IPS-20b (cell line): ENCODE data around the gene PRMT7.

Experiments
- H3K27ac ChIP-seq: one replicate; pipeline ENCODE4 v1.5.1; 2013; ENCODE audit warnings: low read length
- H3K27me3 ChIP-seq: 2 replicates; pipeline ENCODE4 v1.6.1; 2013; ENCODE audit warnings: mild to moderate bottlenecking, low read length, inconsistent platforms; ENCODE audit not compliant: insufficient read depth
- H3K36me3 ChIP-seq: 2 replicates; pipeline ENCODE4 v1.6.1; 2013; ENCODE audit warnings: low read depth, mild to moderate bottlenecking, inconsistent platforms, low read length, moderate library complexity; ENCODE audit not compliant: insufficient read depth
- H3K4me1 ChIP-seq: 2 replicates; pipeline ENCODE4 v1.6.1; 2013; ENCODE audit warnings: mild to moderate bottlenecking, control low read depth, inconsistent platforms, low read length, moderate library complexity; ENCODE audit not compliant: insufficient read depth
- H3K4me3 ChIP-seq: 2 replicates; pipeline ENCODE4 v1.5.1; 2013; ENCODE audit warnings: mild to moderate bottlenecking, low read length, inconsistent platforms
- H3K9ac ChIP-seq: 2 replicates; pipeline ENCODE4 v1.6.1; 2013; ENCODE audit warnings: low read depth, mild to moderate bottlenecking, inconsistent platforms, low read length, moderate library complexity
- H3K9me3 ChIP-seq: 2 replicates; pipeline ENCODE4 v1.6.1; 2013; ENCODE audit warnings: mild to moderate bottlenecking, low read depth, low read length, inconsistent platforms; ENCODE audit not compliant: insufficient read depth

PRMT7 gene

DNA sequence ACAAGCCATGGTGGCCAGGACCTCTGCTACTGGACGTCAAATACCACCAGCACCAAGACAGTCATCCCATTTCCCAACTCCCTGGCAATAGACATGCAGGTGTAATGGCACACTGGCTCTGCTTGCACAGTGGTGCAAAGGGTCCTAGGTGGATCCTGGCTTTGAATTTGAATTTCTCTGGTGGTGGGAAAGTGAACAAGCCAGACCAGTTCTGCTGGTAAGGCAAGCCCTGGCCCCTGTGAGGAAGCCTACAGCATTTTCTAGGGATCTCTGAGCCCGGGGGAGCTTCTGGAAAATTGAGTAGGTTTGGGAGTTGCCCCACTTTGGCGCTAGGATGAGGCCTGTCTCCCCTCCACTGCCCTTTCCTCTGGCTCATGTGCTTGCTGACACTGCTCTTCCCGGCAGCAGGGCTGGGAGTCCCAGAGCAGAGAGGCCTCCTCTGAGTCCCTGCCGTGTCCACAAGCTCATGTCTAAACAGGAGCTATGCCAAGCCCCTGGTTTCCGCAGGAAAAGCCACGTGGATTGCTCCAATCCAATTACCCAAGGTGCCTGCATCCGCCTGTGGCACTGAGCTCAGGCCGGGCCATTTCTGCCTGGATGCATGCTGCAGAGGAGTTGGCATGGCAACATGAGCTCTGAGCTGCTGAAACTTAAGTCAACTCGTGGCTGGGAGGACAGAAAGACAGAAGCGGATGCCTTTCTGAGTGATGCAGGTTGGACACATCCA, 67.0 kb downstream of the PRMT7 start:
- Histone ChIP-seq H3K27me3 (no peaks in the 10 kb centered on the region), H3K9ac (no peak overlapping the region), H3K4me1 (no peaks in the 10 kb centered on the region), H3K36me3 (no peaks in the 10 kb centered on the region), H3K9me3 (no peaks in the 10 kb centered on the region), H3K27ac (no peak overlapping the region), H3K4me3 (no peak overlapping the region)

DNA sequence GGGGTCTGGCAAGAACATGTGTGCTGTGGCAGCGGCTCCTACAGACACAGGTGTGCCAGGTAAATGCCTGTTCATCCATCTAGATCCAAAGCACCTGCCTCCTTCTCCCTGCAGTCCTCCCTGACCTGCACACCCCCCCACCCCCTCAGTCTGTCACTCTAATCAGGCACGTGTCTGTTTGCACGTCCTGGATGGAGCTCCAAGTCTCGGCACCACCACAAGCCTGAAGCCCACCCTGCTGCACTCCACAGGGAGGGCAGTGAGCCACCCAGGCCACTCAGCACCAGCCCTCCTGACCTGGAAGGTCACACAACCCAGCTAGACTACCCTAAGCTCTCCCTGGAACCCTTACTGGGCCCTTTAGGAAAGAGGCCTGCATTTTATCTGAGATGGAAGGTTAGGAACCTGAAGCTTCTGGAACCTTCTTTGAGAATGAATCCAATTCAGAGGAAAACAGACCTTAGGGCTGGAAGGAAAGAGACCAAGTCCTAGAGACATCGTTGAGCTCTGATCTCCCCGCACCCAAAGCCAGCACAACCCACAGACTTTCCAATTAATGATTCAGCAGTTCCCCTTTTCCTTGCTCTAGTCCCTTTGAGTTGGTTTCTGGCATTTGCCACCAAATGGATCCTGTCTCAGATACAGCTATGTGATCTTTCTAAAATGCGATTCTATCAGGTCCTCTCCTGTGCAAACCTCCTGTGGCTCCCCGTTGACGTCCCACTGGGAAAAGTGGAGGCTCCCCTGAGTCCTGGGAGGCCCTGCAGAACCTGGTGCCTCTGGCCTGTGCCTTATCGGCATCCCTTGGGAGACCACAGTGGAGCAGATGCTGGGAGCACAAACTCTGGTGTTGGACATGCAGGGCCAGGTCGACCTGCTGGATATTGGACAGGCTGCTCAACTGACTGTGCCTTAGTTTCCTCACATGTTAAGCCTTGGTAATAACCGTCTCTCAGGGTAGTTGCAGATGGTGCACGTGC, 67.9 kb downstream of the PRMT7 start:
- no peaks in the 10 kb centered on the region for H3K4me1 ChIP-seq
- H3K9me3 ChIP-seq, result no peaks in the 10 kb centered on the region
- H3K9ac ChIP-seq, result no peak overlapping the region
- H3K27me3 ChIP-seq, result no peaks in the 10 kb centered on the region
- H3K4me3 ChIP-seq, result no peak overlapping the region
- H3K27ac ChIP-seq, result no peak overlapping the region
- H3K36me3 ChIP-seq, result no peaks in the 10 kb centered on the region

DNA sequence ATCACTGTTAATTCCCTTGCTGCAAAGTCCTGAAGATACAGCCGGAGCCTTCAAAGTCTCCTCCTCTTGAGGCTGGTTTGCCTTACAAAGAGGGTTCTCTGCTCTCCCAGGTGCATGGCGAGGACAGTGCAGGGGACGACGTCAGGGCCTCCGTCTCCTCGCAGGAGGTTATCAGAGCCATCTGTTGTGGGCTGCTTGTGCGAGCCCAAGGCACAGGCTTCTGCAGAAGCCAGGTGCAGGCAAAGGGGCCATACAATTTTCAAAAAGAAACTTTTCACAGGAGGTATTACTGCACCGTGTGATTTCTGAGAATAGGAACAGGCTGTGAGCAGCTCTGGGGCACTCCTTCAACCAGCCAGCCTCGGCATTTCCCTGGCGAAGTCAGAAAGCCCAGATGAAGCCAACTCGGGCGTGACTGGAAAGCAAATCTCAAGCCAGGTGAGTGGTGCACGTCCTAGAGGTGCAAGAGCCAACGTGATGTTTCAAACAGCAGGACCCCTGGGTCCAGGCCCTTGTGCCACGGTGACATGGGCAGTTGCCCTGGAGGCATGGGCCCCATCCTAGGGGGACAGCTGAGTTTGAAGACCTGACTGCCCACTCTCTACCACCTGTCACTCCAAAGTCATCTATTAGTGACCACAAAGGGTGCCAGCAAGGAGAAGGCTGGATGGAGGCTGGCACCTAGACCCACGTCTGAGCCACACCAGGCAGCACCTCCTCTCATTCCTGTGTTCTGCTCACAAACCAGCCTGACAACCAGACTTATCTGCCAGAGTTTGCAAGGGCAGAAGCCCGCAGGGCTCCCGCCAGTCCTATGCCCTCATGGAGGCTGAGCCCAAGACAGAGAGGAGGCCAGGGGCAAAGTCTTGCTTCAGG, 68.9 kb downstream of the PRMT7 start:
- no peaks in the 10 kb centered on the region for H3K36me3 ChIP-seq
- no peaks in the 10 kb centered on the region for H3K9me3 ChIP-seq
- no peak overlapping the region for H3K27ac ChIP-seq
- no peak overlapping the region for H3K4me3 ChIP-seq
- H3K27me3 ChIP-seq, result no peaks in the 10 kb centered on the region
- H3K9ac ChIP-seq, result no peak overlapping the region
- H3K4me1 ChIP-seq, result peaks cover 8% of the 10 kb centered on the region; the same call in 1 of the 2 replicates

DNA sequence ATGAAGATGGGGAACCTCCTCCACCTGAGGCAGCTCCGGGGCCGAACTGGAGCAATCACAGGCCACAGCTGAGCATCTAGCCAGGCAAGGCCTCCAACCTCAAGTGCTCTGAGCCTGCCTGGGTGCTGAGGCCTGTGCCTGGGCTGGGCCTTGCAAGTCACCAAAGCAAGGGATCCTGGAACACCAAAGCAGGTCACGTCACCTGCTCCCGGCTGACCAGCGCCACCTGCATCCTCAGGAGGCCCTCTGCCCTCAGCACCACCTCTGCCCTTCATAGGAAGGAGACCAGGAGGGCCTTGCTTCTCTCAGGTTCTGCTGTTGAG, 69.5 kb downstream of the PRMT7 start:
- Histone ChIP-seq H3K36me3 (no peaks in the 10 kb centered on the region), H3K27me3 (no peaks in the 10 kb centered on the region), H3K9me3 (no peaks in the 10 kb centered on the region), H3K27ac (no peak overlapping the region), H3K9ac (no peak overlapping the region), H3K4me1 (peaks cover 10% of the 10 kb centered on the region), H3K4me3 (no peak overlapping the region)

DNA sequence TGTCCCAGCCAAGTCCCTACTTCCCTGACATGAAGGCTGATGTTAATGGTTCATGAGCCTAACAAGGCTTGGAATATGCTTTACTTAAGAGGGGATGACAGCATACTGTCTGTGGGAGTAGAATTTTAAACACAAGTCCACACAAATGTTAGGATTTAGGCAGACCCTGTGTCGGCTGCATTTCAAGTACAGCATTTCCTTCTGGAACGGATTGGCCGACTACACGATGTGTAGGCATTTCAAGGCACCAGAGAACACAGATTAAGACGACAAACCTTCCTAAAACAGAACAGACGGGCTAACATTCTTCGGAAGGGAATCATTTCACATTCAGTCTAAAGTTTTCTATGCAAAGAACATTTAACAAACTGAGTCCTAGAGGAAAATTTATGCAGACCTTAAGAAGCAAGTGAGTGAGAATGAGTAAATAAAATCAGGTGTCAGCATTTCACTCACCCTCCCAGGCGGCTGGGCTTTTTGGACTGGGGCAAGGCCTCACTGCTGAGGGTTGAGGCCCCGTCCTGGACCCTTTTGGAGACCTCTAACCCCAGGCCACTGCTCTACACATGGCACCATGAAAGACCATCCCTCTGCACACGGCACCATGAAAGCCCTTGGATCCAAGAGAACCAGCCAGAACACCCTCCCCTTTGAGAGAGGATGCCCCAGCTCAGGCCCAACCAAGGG, 70.0 kb downstream of the PRMT7 start:
- H3K27me3 ChIP-seq, result no peaks in the 10 kb centered on the region

DNA sequence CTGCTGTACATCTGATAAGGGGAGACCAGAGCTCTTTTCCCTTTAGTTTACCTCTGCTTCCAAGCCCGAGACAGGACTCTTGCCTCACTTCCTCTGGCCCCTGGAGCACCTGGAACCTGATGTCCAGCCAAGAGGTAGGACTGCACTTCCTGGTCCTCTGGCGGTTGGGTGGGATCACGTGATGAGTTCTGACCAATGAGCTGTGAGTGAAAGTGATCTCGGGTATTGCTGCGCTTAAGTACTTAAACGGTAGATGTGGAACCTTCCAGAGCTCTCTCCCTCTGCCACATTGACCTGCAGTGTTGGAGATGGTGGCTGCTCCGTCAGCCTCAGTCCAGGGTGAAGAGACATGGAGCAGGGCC, 70.5 kb downstream of the PRMT7 start:
- H3K4me1 ChIP-seq, result peaks cover 10% of the 10 kb centered on the region
- no peak overlapping the region for H3K4me3 ChIP-seq
- no peaks in the 10 kb centered on the region for H3K27me3 ChIP-seq

More for the DNA sequence above, 70.0 kb downstream of the PRMT7 start:
- Histone ChIP-seq H3K4me3 (no peak overlapping the region), H3K4me1 (peaks cover 10% of the 10 kb centered on the region), H3K9me3 (no peaks in the 10 kb centered on the region), H3K27ac (no peak overlapping the region), H3K36me3 (no peaks in the 10 kb centered on the region), H3K9ac (no peak overlapping the region)

DNA sequence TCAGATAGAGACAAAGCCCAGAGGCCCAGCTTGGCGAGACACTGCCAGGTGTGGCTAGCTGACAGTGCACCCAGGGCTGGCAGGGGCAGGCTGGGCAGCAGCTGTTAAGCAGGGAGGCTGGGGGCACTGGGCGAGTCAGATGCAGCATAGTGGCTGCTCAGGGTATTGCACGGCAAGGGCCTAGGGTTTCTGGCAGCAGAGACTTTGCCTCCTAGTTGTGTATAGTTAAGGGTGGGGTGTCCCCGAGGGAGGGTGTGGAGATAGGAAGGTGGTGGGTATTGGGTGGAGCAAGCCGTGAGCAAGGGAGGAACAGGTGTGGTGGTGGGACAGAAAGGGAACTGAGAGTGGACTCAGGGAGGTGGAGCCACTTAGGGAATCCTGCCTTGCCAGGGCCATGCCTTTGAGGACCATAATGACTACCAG, 71.5 kb downstream of the PRMT7 start:
- Histone ChIP-seq H3K4me1 (peaks cover 10% of the 10 kb centered on the region), H3K9ac (no peak overlapping the region), H3K27me3 (no peaks in the 10 kb centered on the region), H3K36me3 (no peaks in the 10 kb centered on the region), H3K9me3 (no peaks in the 10 kb centered on the region), H3K4me3 (no peak overlapping the region), H3K27ac (no peak overlapping the region)

More for the DNA sequence above, 70.5 kb downstream of the PRMT7 start:
- Histone ChIP-seq H3K27ac (no peak overlapping the region), H3K9ac (no peak overlapping the region), H3K9me3 (no peaks in the 10 kb centered on the region), H3K36me3 (no peaks in the 10 kb centered on the region)

DNA sequence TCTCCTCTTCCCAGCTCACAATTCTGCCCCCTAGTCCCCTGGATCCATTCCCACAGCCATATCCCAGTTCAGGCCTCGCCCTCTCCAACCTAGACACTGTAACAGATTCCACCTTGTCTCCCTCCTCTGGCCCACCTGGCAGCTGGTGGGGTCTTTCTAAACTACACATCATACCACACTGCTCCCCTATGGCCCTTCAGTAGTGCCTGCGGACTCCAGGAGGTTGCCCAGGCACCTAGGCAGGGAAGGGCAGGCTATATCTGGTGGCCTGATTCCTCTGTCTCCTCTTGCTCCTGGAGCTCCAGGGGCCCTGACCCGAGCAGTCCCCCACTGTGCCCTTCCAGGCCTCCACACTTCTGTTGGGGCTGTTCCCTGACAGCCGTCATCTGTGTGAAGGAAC, 73.0 kb downstream of the PRMT7 start:
- Histone ChIP-seq H3K4me1 (peaks cover 10% of the 10 kb centered on the region), H3K27me3 (no peaks in the 10 kb centered on the region), H3K4me3 (no peak overlapping the region)

DNA sequence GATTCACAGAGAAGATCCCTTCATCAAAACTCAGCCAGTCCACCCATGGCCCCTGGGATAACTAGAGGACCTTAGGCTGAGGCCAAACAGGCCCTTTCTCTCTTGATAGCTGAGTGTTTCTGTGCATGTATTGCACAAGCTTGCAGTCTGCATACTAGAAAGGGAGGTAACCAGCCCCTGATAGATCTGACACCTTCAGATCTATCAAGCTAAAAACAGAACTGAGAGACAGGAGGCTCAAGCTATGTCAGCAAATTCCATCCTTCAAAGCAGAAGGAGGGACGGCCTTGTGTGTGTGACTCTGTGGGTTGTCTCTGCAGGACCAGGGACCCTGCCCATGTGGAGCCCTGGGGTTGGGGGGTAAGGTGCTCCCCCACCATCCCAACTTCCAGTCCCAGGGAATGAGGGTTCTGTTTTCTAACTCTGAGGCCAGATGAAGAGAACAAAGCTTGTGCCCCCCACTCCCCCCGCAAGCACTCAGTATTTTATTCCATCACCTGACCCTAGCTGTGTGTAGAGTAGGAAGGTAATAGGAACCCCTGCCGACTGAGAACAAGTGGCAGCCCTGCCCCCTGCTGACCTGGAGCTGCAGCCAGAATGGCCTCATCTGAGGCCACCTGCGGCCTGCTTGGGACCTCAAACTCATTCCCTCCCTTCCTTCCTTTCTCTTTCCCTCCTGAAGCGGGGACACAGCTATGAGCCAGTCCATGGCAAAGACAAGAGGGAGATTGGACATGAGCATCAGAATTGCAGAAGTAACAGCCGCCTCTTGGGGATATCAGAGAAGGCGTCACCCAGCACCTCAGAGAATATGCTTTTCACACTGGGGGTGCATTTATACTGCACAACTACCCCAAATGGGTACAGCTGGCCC, 73.7 kb downstream of the PRMT7 start:
- no peak overlapping the region for H3K9ac ChIP-seq
- no peaks in the 10 kb centered on the region for H3K9me3 ChIP-seq
- H3K36me3 ChIP-seq, result no peaks in the 10 kb centered on the region
- no peak overlapping the region for H3K27ac ChIP-seq
- peaks cover 10% of the 10 kb centered on the region for H3K4me1 ChIP-seq
- no peaks in the 10 kb centered on the region for H3K27me3 ChIP-seq
- no peak overlapping the region for H3K4me3 ChIP-seq

More for the DNA sequence above, 73.0 kb downstream of the PRMT7 start:
- Histone ChIP-seq H3K27ac (no peak overlapping the region), H3K9me3 (no peaks in the 10 kb centered on the region), H3K9ac (no peak overlapping the region), H3K36me3 (no peaks in the 10 kb centered on the region)

DNA sequence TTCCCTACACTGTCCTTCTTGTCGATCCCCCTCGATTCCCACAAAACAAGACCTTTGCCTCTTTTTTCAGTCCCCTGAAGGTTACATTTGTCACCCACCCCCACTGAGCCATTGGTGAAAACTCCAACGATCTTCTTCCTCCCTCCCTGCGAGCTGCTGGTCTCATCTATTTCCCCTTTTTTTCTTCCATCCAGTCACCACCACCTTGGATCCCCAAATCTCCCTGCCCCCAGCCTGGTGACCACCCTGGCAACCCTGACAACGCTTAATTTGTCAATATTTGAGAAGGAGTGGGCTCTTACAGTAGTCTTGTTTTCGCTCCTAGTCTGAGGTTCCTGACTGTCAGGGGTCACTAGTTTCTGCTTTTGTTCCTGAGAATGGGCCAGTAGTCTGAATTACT, 74.6 kb downstream of the PRMT7 start:
- peaks cover 10% of the 10 kb centered on the region for H3K4me1 ChIP-seq
- no peak overlapping the region for H3K4me3 ChIP-seq
- no peak overlapping the region for H3K9ac ChIP-seq
- no peaks in the 10 kb centered on the region for H3K9me3 ChIP-seq
- H3K27me3 ChIP-seq, result no peaks in the 10 kb centered on the region
- H3K36me3 ChIP-seq, result no peaks in the 10 kb centered on the region
- no peak overlapping the region for H3K27ac ChIP-seq
